IMR-90 (cell line): ENCODE data around the gene EPHX1. TPM values are rescaled to one million over a fixed set of nuclear protein-coding genes. Genes with fewer than 3 reads are reported as not detected.

ENCODE experiments used
- ATAC-seq: fragments of 200-7000 bp; cut with Tn5 transposase; 2 replicates; pipeline ENCODE4 v1.9.1; 2020; ENCODE audit warnings: low read depth, mild to moderate bottlenecking, moderate library complexity
- BruUV-seq: library from RNA; stranded (reverse); fragments of 400-500 nt; replicated peaks from 2 replicates; lab custom pipeline; 2021; lab: Mats Ljungman, UMichigan
- CTCF ChIA-PET: fragments of 300-600 bp; formaldehyde crosslinking; extraction: SDS; loops from one replicate; lab custom pipeline; 2021; ENCODE audit warnings: antibody characterized with exemption; lab: Yijun Ruan, JAX
- POLR2A ChIA-PET: fragments of 300-600 bp; sonication (Branson Sonifier 250); formaldehyde crosslinking; loops from one replicate; lab custom pipeline; 2022; ENCODE audit warnings: antibody characterized with exemption; ENCODE audit not compliant: unreplicated experiment; lab: Charles Lee
- DNase-seq: peaks from one replicate; pipeline ENCODE4 v3.0.0; 2013
- H2AFZ ChIP-seq: replicated peaks from 2 replicates; pipeline ENCODE3; 2013; ENCODE audit warnings: low read length, mild to moderate bottlenecking; ENCODE audit not compliant: poor library complexity
- H2AK5ac ChIP-seq: 2 replicates; pipeline ENCODE4 v1.6.1; 2013; ENCODE audit warnings: low read depth, low read length, inconsistent platforms
- H2AK9ac ChIP-seq: replicated peaks from 2 replicates; pipeline ENCODE3; 2013; ENCODE audit warnings: mild to moderate bottlenecking, low read depth, low read length, moderate library complexity; ENCODE audit not compliant: poor library complexity
- H2BK120ac ChIP-seq: 2 replicates; pipeline ENCODE4 v1.6.1; 2013; ENCODE audit warnings: low read depth, low read length, inconsistent platforms
- H2BK15ac ChIP-seq: 3 replicates; pipeline ENCODE4 v1.6.1; 2013; ENCODE audit warnings: low read depth, low read length, inconsistent platforms
- H2BK20ac ChIP-seq: 2 replicates; pipeline ENCODE4 v1.6.1; 2013; ENCODE audit warnings: low read depth, mild to moderate bottlenecking, inconsistent platforms, low read length, moderate library complexity
- H2BK5ac ChIP-seq: 2 replicates; pipeline ENCODE4 v1.6.1; 2013; ENCODE audit warnings: mild to moderate bottlenecking, low read depth, low read length, inconsistent platforms; ENCODE audit not compliant: poor library complexity, severe bottlenecking
- H3K14ac ChIP-seq: replicated peaks from 2 replicates; pipeline ENCODE4 v1.6.1; 2013; ENCODE audit warnings: low read depth, low read length, inconsistent platforms
- H3K18ac ChIP-seq: 2 replicates; pipeline ENCODE4 v1.6.1; 2013; ENCODE audit warnings: low read depth, low read length, control low read depth
- H3K23ac ChIP-seq: 2 replicates; pipeline ENCODE4 v1.6.1; 2013; ENCODE audit warnings: low read depth, low read length, inconsistent platforms
- H3K27ac ChIP-seq: 2 replicates; pipeline ENCODE4 v1.5.1; 2013; ENCODE audit warnings: mild to moderate bottlenecking, control low read depth, low read length; ENCODE audit not compliant: insufficient read depth
- H3K27me3 ChIP-seq: 2 replicates; pipeline ENCODE4 v1.6.1; 2013; ENCODE audit warnings: low read length; ENCODE audit not compliant: control insufficient read depth, insufficient read depth
- H3K36me3 ChIP-seq: 2 replicates; pipeline ENCODE4 v1.6.1; 2013; ENCODE audit warnings: low read length, mixed read lengths; ENCODE audit not compliant: control insufficient read depth, insufficient read depth
- H3K4ac ChIP-seq: 2 replicates; pipeline ENCODE4 v1.6.1; 2013; ENCODE audit warnings: low read depth, low read length, inconsistent platforms
- H3K4me1 ChIP-seq: 2 replicates; pipeline ENCODE4 v1.6.1; 2013; ENCODE audit warnings: low read length, mixed read lengths; ENCODE audit not compliant: control insufficient read depth, insufficient read depth
- H3K4me2 ChIP-seq: 2 replicates; pipeline ENCODE4 v1.6.1; 2013; ENCODE audit warnings: low read depth, mild to moderate bottlenecking, control low read depth, low read length, moderate library complexity
- H3K4me3 ChIP-seq: 2 replicates; pipeline ENCODE4 v1.5.1; 2013; ENCODE audit warnings: low read depth, mild to moderate bottlenecking, control low read depth, low read length, moderate library complexity; ENCODE audit not compliant: insufficient read depth
- H3K56ac ChIP-seq: 2 replicates; pipeline ENCODE4 v1.6.1; 2013; ENCODE audit warnings: low read length, inconsistent platforms; ENCODE audit not compliant: insufficient read depth; ENCODE audit errors: extremely low read depth
- H3K79me1 ChIP-seq, 2 experiments: 2 replicates each; pipeline ENCODE4 v1.6.1; 2013; ENCODE audit warnings: low read length in 2 of 2, inconsistent platforms in 1 of 2, low read depth in 1 of 2
- H3K9ac ChIP-seq: 2 replicates; pipeline ENCODE4 v1.6.1; 2013; ENCODE audit warnings: low read depth, low read length, control low read depth
- H3K9me1 ChIP-seq: 2 replicates; pipeline ENCODE4 v1.6.1; 2013; ENCODE audit warnings: low read length, inconsistent platforms; ENCODE audit not compliant: insufficient read depth
- H3K9me3 ChIP-seq: 2 replicates; pipeline ENCODE4 v1.6.1; 2013; ENCODE audit warnings: low read length; ENCODE audit not compliant: control insufficient read depth, insufficient read depth
- H4K20me1 ChIP-seq: 2 replicates; pipeline ENCODE4 v1.6.1; 2013; ENCODE audit warnings: low read length, inconsistent platforms; ENCODE audit not compliant: insufficient read depth
- H4K5ac ChIP-seq: 2 replicates; pipeline ENCODE4 v1.6.1; 2013; ENCODE audit warnings: mild to moderate bottlenecking, low read depth, low read length, control low read depth
- H4K8ac ChIP-seq, 2 experiments: 2 replicates each; pipeline ENCODE4 v1.6.1; 2013; ENCODE audit warnings: low read depth in 2 of 2, low read length in 2 of 2, control low read depth in 1 of 2, inconsistent platforms in 1 of 2
- H4K91ac ChIP-seq: 2 replicates; pipeline ENCODE4 v1.6.1; 2013; ENCODE audit warnings: low read depth, low read length, inconsistent platforms; ENCODE audit not compliant: insufficient read depth
- CEBPB ChIP-seq: IDR thresholded peaks from 2 replicates; pipeline ENCODE4 v1.6.1; 2012; ENCODE audit warnings: low read depth, low read length, improper control_type of control experiment
- NFE2L2 ChIP-seq: fragments of 150-350 bp; IDR thresholded peaks from 2 replicates; pipeline ENCODE4 v1.6.1; 2016; ENCODE audit warnings: low read depth, mild to moderate bottlenecking, low read length
- WGBS, 2 experiments: methylation state at CpG; one replicate each; pipeline versions ENCODE4 v1.1.5 to v1.1.7; 2013; ENCODE audit warnings: missing lambda C conversion rate in 2 of 2; ENCODE audit not compliant: insufficient read length in 1 of 2; ENCODE audit errors: extremely low coverage in 2 of 2; 5-methylcytosine and 5-hydroxymethylcytosine counted together
- dilution Hi-C: fragments of 300-500 bp; cut with HindIII; formaldehyde crosslinking; loops from one replicate; pipeline ENCODE4 v1.14.3; 2018; ENCODE audit warnings: low sequenced_read_pairs; ENCODE audit not compliant: unreplicated experiment
- in situ Hi-C: fragments of 300-500 bp; cut with MboI; formaldehyde crosslinking; loops from 3 replicates; pipeline ENCODE4 v1.14.3; 2019; ENCODE audit warnings: low sequenced_read_pairs, inconsistent platforms, mixed read lengths
- intact Hi-C: fragments of 100-400 bp; cut with micrococcal nuclease; formaldehyde crosslinking; loops from 2 replicates; pipeline ENCODE4 v1.10.0; 2022
- polyA plus RNA-seq, 3 experiments: library from polyadenylated mRNA; depleted of rRNA; stranded (reverse); fragments of >200 nt; gene quantifications; 2 replicates each; pipeline ENCODE4 v1.2.3, GENCODE V29; 2012; ENCODE audit warnings: low replicate concordance in 1 of 3
- total RNA-seq: library from RNA; depleted of rRNA; stranded (reverse); fragments of >200 nt; gene quantifications from 2 replicates; pipeline ENCODE4 v1.2.3, GENCODE V29; 2012
- TF ChIP-seq, protein P1 (sequence below): fragments of 150-350 bp; IDR thresholded peaks from 2 replicates; pipeline ENCODE4 v1.6.1; 2016; ENCODE audit warnings: low read depth, mild to moderate bottlenecking, low read length, moderate library complexity, borderline replicate concordance

Gene EPHX1
- total and polyA plus RNA-seq, 2 of the 4 experiments (the other 2 are of a cell fraction) = 20.3 to 46.3 TPM

DNA sequence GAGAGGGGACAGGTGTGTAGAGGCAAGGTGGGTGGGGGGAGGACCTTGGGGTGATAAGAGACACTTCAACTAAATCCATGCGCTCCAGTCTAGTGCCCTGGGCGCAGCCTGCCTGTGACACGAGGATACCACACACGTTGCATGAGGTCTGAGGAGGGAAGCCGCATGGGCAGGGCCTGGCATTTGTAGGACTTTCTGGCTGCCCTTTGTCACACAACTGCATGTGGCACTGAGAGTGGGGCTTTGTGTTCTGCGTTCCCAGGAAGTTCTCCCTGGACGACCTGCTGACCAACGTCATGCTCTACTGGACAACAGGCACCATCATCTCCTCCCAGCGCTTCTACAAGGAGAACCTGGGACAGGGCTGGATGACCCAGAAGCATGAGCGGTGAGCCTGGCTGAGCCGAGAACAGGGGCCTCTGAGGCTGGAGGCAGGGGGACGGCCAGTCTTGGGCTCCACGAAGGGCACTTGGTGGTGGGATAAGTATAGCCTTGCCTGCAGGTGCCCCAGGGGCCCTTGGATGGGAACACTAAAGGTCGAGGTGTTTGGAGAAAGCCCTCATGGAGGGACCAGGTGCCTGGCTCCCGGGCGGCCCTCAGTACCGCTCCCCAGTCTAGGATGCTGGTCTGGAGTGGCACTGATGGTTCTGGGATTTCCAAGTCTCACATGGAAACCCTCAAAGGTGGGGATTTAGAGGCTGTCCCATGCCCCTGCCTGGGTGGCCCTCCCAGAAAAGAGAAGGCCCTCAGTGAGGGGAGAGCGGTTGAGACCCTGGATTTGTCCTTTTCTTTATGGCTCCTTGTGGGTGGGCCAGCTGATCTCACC, 34.5 kb downstream of the EPHX1 start:
- Histone ChIP-seq H2BK5ac (no peak overlapping the region), H3K4ac (no peak overlapping the region), H3K4me1 (peaks cover 3% of the 10 kb centered on the region; the same call in 1 of the 2 replicates), H3K79me1 (no peaks in the 10 kb centered on the region), H2BK15ac (no peak overlapping the region), H4K91ac (no peak overlapping the region), H4K8ac (no peak overlapping the region), H4K20me1 (no peaks in the 10 kb centered on the region), H3K4me2 (no peak overlapping the region), H3K56ac (no peak overlapping the region), H3K9ac (no peak overlapping the region), H4K5ac (no peak overlapping the region), H3K9me1 (peaks cover 2% of the 10 kb centered on the region; the same call in 1 of the 2 replicates), H2BK20ac (no peak overlapping the region), H2BK120ac (no peak overlapping the region), H2AK9ac (no peak overlapping the region), H3K36me3 (peaks cover 39% of the 10 kb centered on the region), H2AK5ac (no peak overlapping the region), H3K23ac (no peak overlapping the region), H3K4me3 (no peak overlapping the region), H3K27ac (no peak overlapping the region), H3K14ac (no peak overlapping the region), H3K27me3 (no peaks in the 10 kb centered on the region), H2AFZ (peak overlapping the region; percentile 28), H3K18ac (no peak overlapping the region), H3K9me3 (no peaks in the 10 kb centered on the region)
- dilution Hi-C loops = no loop called here
- in situ Hi-C loops = loop anchor here (10.0 kb wide), 1 partner anchor 370 kb away; no protein-coding TSS in a partner anchor
- ChIA-PET POLR2A (interaction anchor here (0.7 kb wide), 1 partner anchor 337 kb away, joined by 3 read pairs; no protein-coding TSS in a partner anchor), CTCF (interaction anchor here (1.1 kb wide), 1 partner anchor 28 kb away, joined by 3 read pairs; no protein-coding TSS in a partner anchor)
- BruUV-seq = no TSS peak
- ATAC-seq (no peak), DNase-seq (no peak)
- 97% methylated on average over 5 of the region's 18 CpGs; no CpG with 5 or more reads in 1 of the 2 experiments for WGBS, 2 experiments
- TF ChIP-seq, protein P1, sequence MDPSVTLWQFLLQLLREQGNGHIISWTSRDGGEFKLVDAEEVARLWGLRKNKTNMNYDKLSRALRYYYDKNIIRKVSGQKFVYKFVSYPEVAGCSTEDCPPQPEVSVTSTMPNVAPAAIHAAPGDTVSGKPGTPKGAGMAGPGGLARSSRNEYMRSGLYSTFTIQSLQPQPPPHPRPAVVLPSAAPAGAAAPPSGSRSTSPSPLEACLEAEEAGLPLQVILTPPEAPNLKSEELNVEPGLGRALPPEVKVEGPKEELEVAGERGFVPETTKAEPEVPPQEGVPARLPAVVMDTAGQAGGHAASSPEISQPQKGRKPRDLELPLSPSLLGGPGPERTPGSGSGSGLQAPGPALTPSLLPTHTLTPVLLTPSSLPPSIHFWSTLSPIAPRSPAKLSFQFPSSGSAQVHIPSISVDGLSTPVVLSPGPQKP = no peak
- TF ChIP-seq CEBPB (no peak), NFE2L2 (no peak)
- intact Hi-C loops = loop anchor here (5.0 to 10.0 kb wide), 2 partner anchors 67 to 130 kb away; partner anchors contain the start of gene SRP9
